K562 (cell line): ENCODE measurements around the gene ACTL10. TPM values are rescaled to one million over a fixed set of nuclear protein-coding genes. Genes with fewer than 3 reads are reported as not detected.

Experiments used
- ATAC-seq: fragments of 200-7000 bp; cut with Tn5 transposase; 3 replicates; pipeline ENCODE4 v1.9.1; 2020; ENCODE audit warnings: moderate library complexity
- BruUV-seq: library from RNA; stranded (reverse); fragments of 400-500 nt; replicated peaks from 2 replicates; lab custom pipeline; 2021; lab: Mats Ljungman, UMichigan
- CTCF ChIA-PET: fragments of 300-600 bp; formaldehyde crosslinking; extraction: SDS; loops from one replicate; lab custom pipeline; 2021; ENCODE audit warnings: low intra/inter-chr PET ratio; lab: Yijun Ruan, JAX
- POLR2A ChIA-PET: fragments of 300-600, 350-650 bp; sonication (Branson Sonifier 250); formaldehyde crosslinking; extraction: SDS; loops from one replicate; lab custom pipeline; 2021; ENCODE audit warnings: antibody characterized with exemption, inconsistent platforms; lab: Yijun Ruan, JAX
- DNase-seq, 4 experiments: peaks; one replicate each; pipeline versions ENCODE4 v3.0.0 to v3.0.0-alpha.2; 2011 to 2018; ENCODE audit warnings: low spot score in 3 of 4, mixed read lengths in 3 of 4; ENCODE audit errors: extremely low read depth in 1 of 4
- FAIRE-seq: peaks from 2 replicates; lab custom pipeline; 2011; peaks lifted over from hg19 to GRCh38; lab: Jason Lieb, UNC
- H2AFZ ChIP-seq: 2 replicates; pipeline ENCODE4 v1.6.0; 2011; ENCODE audit warnings: low read depth, low read length, control low read depth, inconsistent platforms
- H3K27ac ChIP-seq: fragments of 200-600 bp; 3 replicates; pipeline ENCODE4 v1.8.0; 2011; ENCODE audit warnings: low read depth, mild to moderate bottlenecking, control low read depth, inconsistent platforms, low read length, moderate library complexity, mixed read lengths; ENCODE audit errors: extremely low read depth
- H3K27me3 ChIP-seq, 2 experiments: fragments of 300-600 bp in 1 of 2; 2 replicates in 1 of 2; 3 replicates in 1 of 2; pipeline versions ENCODE4 v1.6.0 to v1.8.0; 2011; ENCODE audit warnings: inconsistent platforms in 2 of 2, low read length in 2 of 2, mild to moderate bottlenecking in 1 of 2, mixed read lengths in 1 of 2, moderate library complexity in 1 of 2; ENCODE audit not compliant: control insufficient read depth in 2 of 2, insufficient read depth in 2 of 2
- H3K36me3 ChIP-seq: fragments of 300-600 bp; 3 replicates; pipeline ENCODE4 v1.8.0; 2011; ENCODE audit warnings: mild to moderate bottlenecking, low read length, inconsistent platforms; ENCODE audit not compliant: control insufficient read depth, insufficient read depth
- H3K4me1 ChIP-seq, 2 experiments: fragments of 200-600 bp in 1 of 2; replicated peaks in 1 of 2; 2 replicates in 1 of 2; 3 replicates in 1 of 2; pipeline versions ENCODE4 v1.5.1 to v1.8.0; 2011; ENCODE audit warnings: inconsistent platforms in 2 of 2, low read length in 2 of 2, mild to moderate bottlenecking in 1 of 2, mixed read lengths in 1 of 2, moderate library complexity in 1 of 2; ENCODE audit not compliant: control insufficient read depth in 2 of 2, insufficient read depth in 2 of 2
- H3K4me2 ChIP-seq: 2 replicates; pipeline ENCODE4 v1.6.1; 2011; ENCODE audit warnings: low read length, control low read depth, inconsistent platforms, mixed read lengths; ENCODE audit not compliant: insufficient read depth
- H3K4me3 ChIP-seq: fragments of 200-600 bp; sonication (generic), shearing (Covaris generic); 2 replicates; pipeline ENCODE4 v1.5.1; 2016; ENCODE audit warnings: control low read depth, inconsistent platforms
- H3K79me2 ChIP-seq: fragments of 200-600 bp; 3 replicates; pipeline ENCODE4 v1.8.0; 2011; ENCODE audit warnings: low read length, inconsistent platforms; ENCODE audit not compliant: control insufficient read depth, insufficient read depth
- H3K9ac ChIP-seq, 2 experiments: 2 replicates each; pipeline versions ENCODE4 v1.6.0 to v1.6.1; 2011; ENCODE audit warnings: low read depth in 2 of 2, low read length in 2 of 2, control low read depth in 1 of 2, inconsistent platforms in 1 of 2, mild to moderate bottlenecking in 1 of 2, mixed read lengths in 1 of 2; ENCODE audit not compliant: insufficient read depth in 1 of 2
- H3K9me1 ChIP-seq: one replicate; pipeline ENCODE4 v1.6.0; 2011; ENCODE audit warnings: inconsistent platforms, mild to moderate bottlenecking, low read length, moderate library complexity; ENCODE audit not compliant: control insufficient read depth, insufficient read depth
- H3K9me3 ChIP-seq: replicated peaks from 2 replicates; pipeline ENCODE4 v1.5.1; 2011; ENCODE audit warnings: low read depth, low read length, inconsistent platforms; ENCODE audit not compliant: control insufficient read depth, insufficient read depth
- H4K20me1 ChIP-seq: replicated peaks from 2 replicates; pipeline ENCODE4 v1.6.1; 2011; ENCODE audit warnings: low read length, inconsistent platforms, mixed read lengths; ENCODE audit not compliant: control insufficient read depth, insufficient read depth
- PTRF ChIP-seq: fragments of 450-650 bp; IDR thresholded peaks from 2 replicates; pipeline ENCODE4 v1.6.1; 2016; ENCODE audit warnings: mild to moderate bottlenecking, missing genetic modification characterization, missing compliant biosample characterization
- SMAD1 ChIP-seq: fragments of 150-350 bp; IDR thresholded peaks from 2 replicates; pipeline ENCODE4 v1.6.1; 2014; ENCODE audit warnings: low read length, low read depth; ENCODE audit not compliant: partially characterized antibody
- SRSF3 ChIP-seq: fragments of 200-400 bp; formaldehyde crosslinking; IDR thresholded peaks from 2 replicates; pipeline ENCODE4 v1.6.1; 2016; ENCODE audit warnings: mild to moderate bottlenecking, low read length, moderate library complexity; ENCODE audit not compliant: insufficient read depth
- ZC3H8 ChIP-seq: fragments of 450-650 bp; IDR thresholded peaks from 2 replicates; pipeline ENCODE4 v1.6.1; 2017
- WGBS: fragments of 100-300 bp; shearing (Covaris generic); methylation state at CpG from one replicate; pipeline ENCODE4 v1.1.6; 2016; ENCODE audit warnings: low coverage, mixed read lengths; ENCODE audit not compliant: insufficient coverage; ENCODE audit errors: missing lambda C conversion rate; 5-methylcytosine and 5-hydroxymethylcytosine counted together
- in situ Hi-C: fragments of 300-500 bp; cut with MboI; formaldehyde crosslinking; loops from 4 replicates; pipeline ENCODE4 v1.15.0; 2018; ENCODE audit warnings: inconsistent platforms, mixed read lengths
- intact Hi-C: fragments of 100-400 bp; cut with micrococcal nuclease; formaldehyde crosslinking; loops from 2 replicates; pipeline ENCODE4 v1.14.2; 2022
- polyA plus RNA-seq, 8 experiments: library from polyadenylated mRNA; depleted of rRNA in 4 of 8; stranded (reverse) in 5 of 8; unstranded in 3 of 8; fragments of >200 nt; fragmentation: Nextera tagmentation in 2 of 8; fragmentation: Illumina TruSeq in 1 of 8; extraction: Ambion mirVana in 2 of 8; extraction: Trizol in 1 of 8; gene quantifications; 2 replicates each; pipeline versions ENCODE4 v1.2.1 to v1.2.3, GENCODE V29; 2011 to 2014; ENCODE audit warnings: inconsistent platforms in 1 of 8, missing spikeins in 1 of 8
- total RNA-seq, 7 experiments: library from RNA; depleted of rRNA in 6 of 7; stranded (reverse); fragments of >200 nt in 6 of 7; fragmentation: Illumina TruSeq in 2 of 7; extraction: Trizol in 2 of 7; gene quantifications; 2 replicates each; pipeline versions ENCODE4 v1.2.1 to v1.2.3, GENCODE V29; 2011 to 2021; ENCODE audit warnings: low replicate concordance in 1 of 7
- TF ChIP-seq, protein P1 (sequence below): fragments of 450-650 bp; IDR thresholded peaks from 2 replicates; pipeline ENCODE4 v1.6.1; 2016; ENCODE audit warnings: mild to moderate bottlenecking, moderate library complexity

ACTL10 gene
- total and polyA plus RNA-seq, 9 of the 15 experiments (the other 6 are each of a cell fraction or from before 2014, with no cell fraction given): 0.07 to 0.14 TPM; not detected in 7

DNA sequence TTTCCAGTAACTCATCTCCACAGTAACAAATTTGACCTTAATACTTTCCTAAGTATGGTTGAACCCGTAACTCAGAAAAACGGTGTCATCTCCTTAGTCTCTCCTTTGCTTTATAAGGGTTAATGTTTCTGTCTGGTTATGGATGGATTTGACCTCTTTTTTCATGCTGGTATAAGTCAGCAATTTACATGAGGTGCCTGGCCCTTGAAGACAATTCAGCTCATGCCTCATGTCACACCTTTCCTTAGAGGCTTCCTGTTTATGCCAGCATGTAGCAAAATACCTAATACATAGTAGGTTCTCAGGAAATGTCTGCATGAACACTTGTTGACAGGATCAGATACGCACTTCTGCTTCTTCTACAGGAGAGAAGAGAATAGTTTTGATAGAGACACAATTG is 42.3 kb upstream of the ACTL10 start:
- Histone ChIP-seq H3K4me1 (no peaks in the 10 kb centered on the region; a peak in 1 of 5 replicates), H3K27ac (no peak overlapping the region), H3K4me3 (no peak overlapping the region), H3K9ac (no peak overlapping the region), H4K20me1 (no peaks in the 10 kb centered on the region), H3K36me3 (peaks cover 32% of the 10 kb centered on the region; the same call in 2 of the 3 replicates), H3K79me2 (no peaks in the 10 kb centered on the region), H3K4me2 (no peak overlapping the region), H2AFZ (no peak overlapping the region), H3K27me3 (no peaks in the 10 kb centered on the region), H3K9me1 (no peaks in the 10 kb centered on the region), H3K9me3 (no peaks in the 10 kb centered on the region)
- no peak for DNase-seq
- WGBS: 74% methylated on average over 3 of the region's 3 CpGs
- TF ChIP-seq SMAD1 (no peak), ZC3H8 (no peak), PTRF (tag) (no peak), SRSF3 (no peak)
- TF ChIP-seq, protein P1, sequence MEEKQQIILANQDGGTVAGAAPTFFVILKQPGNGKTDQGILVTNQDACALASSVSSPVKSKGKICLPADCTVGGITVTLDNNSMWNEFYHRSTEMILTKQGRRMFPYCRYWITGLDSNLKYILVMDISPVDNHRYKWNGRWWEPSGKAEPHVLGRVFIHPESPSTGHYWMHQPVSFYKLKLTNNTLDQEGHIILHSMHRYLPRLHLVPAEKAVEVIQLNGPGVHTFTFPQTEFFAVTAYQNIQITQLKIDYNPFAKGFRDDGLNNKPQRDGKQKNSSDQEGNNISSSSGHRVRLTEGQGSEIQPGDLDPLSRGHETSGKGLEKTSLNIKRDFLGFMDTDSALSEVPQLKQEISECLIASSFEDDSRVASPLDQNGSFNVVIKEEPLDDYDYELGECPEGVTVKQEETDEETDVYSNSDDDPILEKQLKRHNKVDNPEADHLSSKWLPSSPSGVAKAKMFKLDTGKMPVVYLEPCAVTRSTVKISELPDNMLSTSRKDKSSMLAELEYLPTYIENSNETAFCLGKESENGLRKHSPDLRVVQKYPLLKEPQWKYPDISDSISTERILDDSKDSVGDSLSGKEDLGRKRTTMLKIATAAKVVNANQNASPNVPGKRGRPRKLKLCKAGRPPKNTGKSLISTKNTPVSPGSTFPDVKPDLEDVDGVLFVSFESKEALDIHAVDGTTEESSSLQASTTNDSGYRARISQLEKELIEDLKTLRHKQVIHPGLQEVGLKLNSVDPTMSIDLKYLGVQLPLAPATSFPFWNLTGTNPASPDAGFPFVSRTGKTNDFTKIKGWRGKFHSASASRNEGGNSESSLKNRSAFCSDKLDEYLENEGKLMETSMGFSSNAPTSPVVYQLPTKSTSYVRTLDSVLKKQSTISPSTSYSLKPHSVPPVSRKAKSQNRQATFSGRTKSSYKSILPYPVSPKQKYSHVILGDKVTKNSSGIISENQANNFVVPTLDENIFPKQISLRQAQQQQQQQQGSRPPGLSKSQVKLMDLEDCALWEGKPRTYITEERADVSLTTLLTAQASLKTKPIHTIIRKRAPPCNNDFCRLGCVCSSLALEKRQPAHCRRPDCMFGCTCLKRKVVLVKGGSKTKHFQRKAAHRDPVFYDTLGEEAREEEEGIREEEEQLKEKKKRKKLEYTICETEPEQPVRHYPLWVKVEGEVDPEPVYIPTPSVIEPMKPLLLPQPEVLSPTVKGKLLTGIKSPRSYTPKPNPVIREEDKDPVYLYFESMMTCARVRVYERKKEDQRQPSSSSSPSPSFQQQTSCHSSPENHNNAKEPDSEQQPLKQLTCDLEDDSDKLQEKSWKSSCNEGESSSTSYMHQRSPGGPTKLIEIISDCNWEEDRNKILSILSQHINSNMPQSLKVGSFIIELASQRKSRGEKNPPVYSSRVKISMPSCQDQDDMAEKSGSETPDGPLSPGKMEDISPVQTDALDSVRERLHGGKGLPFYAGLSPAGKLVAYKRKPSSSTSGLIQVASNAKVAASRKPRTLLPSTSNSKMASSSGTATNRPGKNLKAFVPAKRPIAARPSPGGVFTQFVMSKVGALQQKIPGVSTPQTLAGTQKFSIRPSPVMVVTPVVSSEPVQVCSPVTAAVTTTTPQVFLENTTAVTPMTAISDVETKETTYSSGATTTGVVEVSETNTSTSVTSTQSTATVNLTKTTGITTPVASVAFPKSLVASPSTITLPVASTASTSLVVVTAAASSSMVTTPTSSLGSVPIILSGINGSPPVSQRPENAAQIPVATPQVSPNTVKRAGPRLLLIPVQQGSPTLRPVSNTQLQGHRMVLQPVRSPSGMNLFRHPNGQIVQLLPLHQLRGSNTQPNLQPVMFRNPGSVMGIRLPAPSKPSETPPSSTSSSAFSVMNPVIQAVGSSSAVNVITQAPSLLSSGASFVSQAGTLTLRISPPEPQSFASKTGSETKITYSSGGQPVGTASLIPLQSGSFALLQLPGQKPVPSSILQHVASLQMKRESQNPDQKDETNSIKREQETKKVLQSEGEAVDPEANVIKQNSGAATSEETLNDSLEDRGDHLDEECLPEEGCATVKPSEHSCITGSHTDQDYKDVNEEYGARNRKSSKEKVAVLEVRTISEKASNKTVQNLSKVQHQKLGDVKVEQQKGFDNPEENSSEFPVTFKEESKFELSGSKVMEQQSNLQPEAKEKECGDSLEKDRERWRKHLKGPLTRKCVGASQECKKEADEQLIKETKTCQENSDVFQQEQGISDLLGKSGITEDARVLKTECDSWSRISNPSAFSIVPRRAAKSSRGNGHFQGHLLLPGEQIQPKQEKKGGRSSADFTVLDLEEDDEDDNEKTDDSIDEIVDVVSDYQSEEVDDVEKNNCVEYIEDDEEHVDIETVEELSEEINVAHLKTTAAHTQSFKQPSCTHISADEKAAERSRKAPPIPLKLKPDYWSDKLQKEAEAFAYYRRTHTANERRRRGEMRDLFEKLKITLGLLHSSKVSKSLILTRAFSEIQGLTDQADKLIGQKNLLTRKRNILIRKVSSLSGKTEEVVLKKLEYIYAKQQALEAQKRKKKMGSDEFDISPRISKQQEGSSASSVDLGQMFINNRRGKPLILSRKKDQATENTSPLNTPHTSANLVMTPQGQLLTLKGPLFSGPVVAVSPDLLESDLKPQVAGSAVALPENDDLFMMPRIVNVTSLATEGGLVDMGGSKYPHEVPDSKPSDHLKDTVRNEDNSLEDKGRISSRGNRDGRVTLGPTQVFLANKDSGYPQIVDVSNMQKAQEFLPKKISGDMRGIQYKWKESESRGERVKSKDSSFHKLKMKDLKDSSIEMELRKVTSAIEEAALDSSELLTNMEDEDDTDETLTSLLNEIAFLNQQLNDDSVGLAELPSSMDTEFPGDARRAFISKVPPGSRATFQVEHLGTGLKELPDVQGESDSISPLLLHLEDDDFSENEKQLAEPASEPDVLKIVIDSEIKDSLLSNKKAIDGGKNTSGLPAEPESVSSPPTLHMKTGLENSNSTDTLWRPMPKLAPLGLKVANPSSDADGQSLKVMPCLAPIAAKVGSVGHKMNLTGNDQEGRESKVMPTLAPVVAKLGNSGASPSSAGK: no peak
- in situ Hi-C loops: no loop called here
- BruUV-seq: TSS peak; percentile 30
- CTCF ChIA-PET: no interaction called here
- POLR2A ChIA-PET: no interaction called here
- FAIRE-seq: no peak
- no peak for ATAC-seq
- intact Hi-C loops: no loop called here
